ENCODE data around the gene CFAP53. TPM values are rescaled to one million over a fixed set of nuclear protein-coding genes. Genes with fewer than 3 reads are reported as not detected.

CFAP53 gene
- total and polyA plus RNA-seq, 10 donors = 0.13 to 0.85 (median 0.46) TPM; not detected in 2

DNA sequence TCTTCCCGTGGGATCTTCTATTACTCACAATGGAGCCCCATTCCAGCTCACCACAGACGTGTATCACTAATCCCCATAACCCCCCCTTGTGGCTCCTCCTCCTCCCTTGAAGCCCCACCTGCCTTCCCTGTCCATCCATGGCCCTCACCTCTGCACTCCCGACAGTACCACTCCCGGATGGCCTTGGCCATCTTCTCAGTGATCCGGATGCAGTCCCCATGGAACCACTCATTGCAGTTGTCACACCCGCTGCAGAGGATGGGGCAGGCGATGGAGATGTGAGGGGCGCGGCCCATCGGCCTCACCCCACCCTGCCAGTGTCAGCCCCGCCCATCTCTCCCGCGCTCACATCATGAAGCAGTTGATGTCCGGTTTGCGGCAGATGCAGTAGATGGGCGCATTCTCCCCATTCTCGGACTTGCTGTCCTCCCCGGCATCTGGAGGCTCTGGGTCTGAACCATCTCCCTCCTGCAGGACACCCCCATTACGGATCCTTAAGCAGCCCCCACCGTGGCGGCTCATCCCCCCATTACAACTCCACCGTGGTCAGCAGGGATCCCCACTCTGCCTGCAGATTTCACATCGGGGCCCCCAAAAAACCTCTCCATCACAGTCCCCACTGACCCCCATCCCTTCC is 20.2 kb upstream of the CFAP53 start:
- Histone ChIP-seq H3K9me3 (no peaks in the 10 kb centered on the region), H3K4me1 (peaks cover 18 to 60% (median 31%) of the 10 kb centered on the region in 6 donors), H3K27me3 (replicated peaks in 1 of 7) (no peaks in the 10 kb centered on the region), H3K27ac (peak overlapping the region; percentile 77 to 95 (median 89)), H3K36me3 (peaks cover 0 to 44% (median 35%) of the 10 kb centered on the region in 6 donors), H3K4me3 (peak overlapping the region; percentile 54 to 96 (median 87))
- intact Hi-C loops (cut with DNase I; ENCODE audit: low total_unique reads) = loop anchor here (10.0 kb wide), 1 partner anchor 88 kb away; the partner anchor contains the start of gene SKA1
- DNase-seq = peak; percentile 87
- 32 to 40% (median 37%) methylated on average over 23 of the region's 23 CpGs for WGBS, 5 donors
- TF ChIP-seq POLR2AphosphoS5 (IDR thresholded peaks at IDR 0.05) = peak in 2 of 3 donors; percentile 18 to 29
- TF ChIP-seq, protein P1, sequence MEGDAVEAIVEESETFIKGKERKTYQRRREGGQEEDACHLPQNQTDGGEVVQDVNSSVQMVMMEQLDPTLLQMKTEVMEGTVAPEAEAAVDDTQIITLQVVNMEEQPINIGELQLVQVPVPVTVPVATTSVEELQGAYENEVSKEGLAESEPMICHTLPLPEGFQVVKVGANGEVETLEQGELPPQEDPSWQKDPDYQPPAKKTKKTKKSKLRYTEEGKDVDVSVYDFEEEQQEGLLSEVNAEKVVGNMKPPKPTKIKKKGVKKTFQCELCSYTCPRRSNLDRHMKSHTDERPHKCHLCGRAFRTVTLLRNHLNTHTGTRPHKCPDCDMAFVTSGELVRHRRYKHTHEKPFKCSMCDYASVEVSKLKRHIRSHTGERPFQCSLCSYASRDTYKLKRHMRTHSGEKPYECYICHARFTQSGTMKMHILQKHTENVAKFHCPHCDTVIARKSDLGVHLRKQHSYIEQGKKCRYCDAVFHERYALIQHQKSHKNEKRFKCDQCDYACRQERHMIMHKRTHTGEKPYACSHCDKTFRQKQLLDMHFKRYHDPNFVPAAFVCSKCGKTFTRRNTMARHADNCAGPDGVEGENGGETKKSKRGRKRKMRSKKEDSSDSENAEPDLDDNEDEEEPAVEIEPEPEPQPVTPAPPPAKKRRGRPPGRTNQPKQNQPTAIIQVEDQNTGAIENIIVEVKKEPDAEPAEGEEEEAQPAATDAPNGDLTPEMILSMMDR (IDR thresholded peaks at IDR 0.05 in 8 of 11, conservative IDR thresholded peaks at IDR 0.05 in 3 of 11) = no peak

DNA sequence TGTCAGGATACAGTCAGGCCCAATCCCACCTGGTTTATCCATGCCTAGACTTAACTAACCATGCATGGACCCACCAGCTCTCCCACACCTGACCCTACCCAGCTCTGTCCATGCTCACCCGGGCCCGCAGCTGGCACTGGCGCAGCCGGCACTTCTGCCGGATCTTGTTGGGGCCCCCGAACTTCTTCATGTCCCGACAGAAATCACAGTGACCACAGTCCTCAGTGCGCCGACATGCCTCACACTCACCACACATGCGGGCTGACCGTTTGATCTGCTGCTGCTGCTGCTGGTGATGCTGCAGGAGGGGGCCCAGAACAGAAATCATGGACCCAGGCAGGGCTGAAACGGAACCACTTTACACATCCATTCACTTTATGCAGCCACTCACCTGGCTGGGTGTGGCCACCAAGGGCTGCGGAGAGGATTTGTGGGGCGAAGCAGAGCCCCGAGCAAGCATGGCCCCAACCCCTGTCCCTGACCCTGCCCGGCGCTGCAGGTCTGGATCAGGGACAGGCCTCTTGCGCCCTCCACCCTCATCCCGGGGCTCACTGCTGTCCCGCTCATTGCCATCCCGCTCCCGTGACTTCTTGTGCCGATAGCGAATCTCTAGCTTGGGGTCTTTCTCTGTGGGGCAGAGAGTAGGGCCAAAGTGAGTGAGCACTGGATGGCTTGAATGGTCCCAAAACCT is 19.5 kb upstream of the CFAP53 start:
- no peaks in the 10 kb centered on the region for H3K27me3 ChIP-seq (replicated peaks in 1 of 7)
- H3K4me3 ChIP-seq = peak overlapping the region in 2 of 8 donors; percentile 88 to 96
- H3K9me3 ChIP-seq = no peaks in the 10 kb centered on the region
- H3K4me1 ChIP-seq = peaks cover 18 to 62% (median 32%) of the 10 kb centered on the region in 6 donors
- DNase-seq = peak; percentile 84
- TF ChIP-seq POLR2A (IDR thresholded peaks at IDR 0.05) (no peak), POLR2AphosphoS5 (IDR thresholded peaks at IDR 0.05) (no peak)
- TF ChIP-seq, protein P1 (IDR thresholded peaks at IDR 0.05 in 8 of 11, conservative IDR thresholded peaks at IDR 0.05 in 3 of 11) = no peak
- intact Hi-C loops (cut with DNase I; ENCODE audit: low total_unique reads) = loop anchor here (10.0 kb wide), 1 partner anchor 89 kb away; the partner anchor contains the start of gene SKA1
- peaks cover 0 to 44% (median 35%) of the 10 kb centered on the region in 6 donors for H3K36me3 ChIP-seq
- H3K27ac ChIP-seq = peak overlapping the region in 2 of 8 donors; percentile 94 to 95
- WGBS, 5 donors = 94 to 98% (median 97%) methylated on average over 24 of the region's 24 CpGs

DNA sequence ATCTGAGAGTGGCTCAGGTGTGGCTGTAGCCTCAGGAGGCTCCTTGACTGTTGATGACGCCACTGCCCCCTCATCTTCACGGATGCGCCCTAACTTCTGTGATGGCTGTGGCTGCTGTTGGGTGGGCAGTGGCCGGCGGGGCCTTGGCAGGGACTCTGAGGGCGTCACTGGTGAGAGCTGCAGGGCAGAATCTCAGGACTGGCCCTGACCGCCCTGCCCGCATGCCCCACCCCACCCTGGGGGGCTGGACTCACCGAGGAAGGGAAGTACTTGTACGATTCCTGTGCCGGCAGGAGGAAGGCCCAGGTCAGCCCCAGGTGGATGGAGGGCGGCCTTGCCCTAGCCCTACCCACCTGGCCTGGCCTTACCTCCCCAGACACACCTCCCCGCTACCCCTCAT is 18.8 kb upstream of the CFAP53 start:
- Histone ChIP-seq H3K36me3 (peaks cover 0 to 44% (median 35%) of the 10 kb centered on the region in 6 donors), H3K27me3 (replicated peaks in 1 of 7) (no peaks in the 10 kb centered on the region), H3K27ac (peak overlapping the region in 1 of 8 donors; percentile 16), H3K4me1 (peaks cover 25 to 69% (median 39%) of the 10 kb centered on the region in 6 donors), H3K4me3 (no peak overlapping the region), H3K9me3 (no peaks in the 10 kb centered on the region)
- 72 to 97% (median 86%) methylated on average over 7 to 13 of the region's 13 CpGs for WGBS, 5 donors
- intact Hi-C loops (cut with DNase I; ENCODE audit: low total_unique reads) = loop anchor here (10.0 kb wide), 1 partner anchor 90 kb away; the partner anchor contains the start of gene SKA1
- TF ChIP-seq, protein P1 (IDR thresholded peaks at IDR 0.05 in 8 of 11, conservative IDR thresholded peaks at IDR 0.05 in 3 of 11) = no peak
- TF ChIP-seq POLR2AphosphoS5 (IDR thresholded peaks at IDR 0.05) (no peak), POLR2A (IDR thresholded peaks at IDR 0.05) (no peak)
- no peak for DNase-seq
